ENCODE measurements around the gene PLCL2.

DNA sequence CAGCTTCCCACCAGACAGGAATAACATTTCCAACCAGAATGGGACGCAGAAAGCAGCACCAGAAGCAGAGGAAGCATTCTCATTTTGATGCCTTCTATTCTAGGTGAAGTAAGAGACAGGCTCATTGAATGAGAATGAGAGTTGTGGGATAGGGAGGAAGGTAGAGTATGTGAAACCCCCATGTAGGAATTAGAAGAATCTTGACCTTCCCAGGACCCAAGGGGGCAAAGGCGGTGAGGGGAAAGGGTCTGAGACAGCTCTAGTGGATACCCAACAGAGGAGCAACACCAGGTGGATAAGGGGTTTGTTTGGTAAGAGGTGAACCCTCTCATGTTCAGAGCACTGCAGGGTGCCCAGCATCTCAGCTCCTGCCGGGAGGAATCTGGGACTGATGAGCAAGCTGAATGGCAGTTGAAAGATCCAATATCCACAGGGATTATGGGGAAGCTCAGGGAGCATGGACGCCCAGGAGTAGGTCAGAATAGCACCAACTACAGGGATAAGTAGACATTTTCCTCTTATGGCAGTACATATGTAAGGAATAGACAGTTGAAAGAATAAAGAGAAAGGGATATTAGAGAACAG is 77.0 kb downstream of the PLCL2 start:
- TF ChIP-seq POLR2AphosphoS5 (IDR thresholded peaks at IDR 0.05; ENCODE audit: low read depth, low read length) (no peak), POU2F2 (IDR thresholded peaks at IDR 0.05; ENCODE audit: low read depth, low read length) (no peak)
